ENCODE results near the gene NMNAT2. TPM values are rescaled to one million over a fixed set of nuclear protein-coding genes. Genes with fewer than 3 reads are reported as not detected.

The NMNAT2 gene
- total RNA-seq, 2 donors from 2014 or later: 1.7 to 5.1 TPM

- Mint-ChIP-seq H3K27ac (no peak overlapping the region), H3K4me3 (no peak overlapping the region), H3K9me3 (no peaks in the 10 kb centered on the region), H3K4me1 (no peaks in the 10 kb centered on the region), H3K36me3 (ENCODE audit: low read depth) (no peaks in the 10 kb centered on the region), H3K27me3 (ENCODE audit: insufficient read depth) (no peaks in the 10 kb centered on the region)
- H3K9me3 ChIP-seq (ENCODE audit: control insufficient read depth, low read length): no peaks in the 10 kb centered on the region
- no peak overlapping the region for H3K9ac ChIP-seq (ENCODE audit: extremely low read depth, low read length, poor library complexity, severe bottlenecking)
- no peak overlapping the region for H3K27ac ChIP-seq (ENCODE audit: low read depth, low read length)
- H3K27me3 ChIP-seq (ENCODE audit: control insufficient read depth, insufficient read depth, low read length, poor library complexity, severe bottlenecking): no peaks in the 10 kb centered on the region
- no peaks in the 10 kb centered on the region for H3K4me1 ChIP-seq (ENCODE audit: control insufficient read depth, insufficient read depth, low read length)
- no peak for DNase-seq
- no peak for TF ChIP-seq CTCF (conservative IDR thresholded peaks at IDR 0.05)
- 91 to 94% methylated on average over 2 of the region's 2 CpGs for WGBS, 2 experiments (ENCODE audit: insufficient coverage in 1 of 2, insufficient read length in 1 of 2)
- H3K36me3 ChIP-seq (ENCODE audit: control insufficient read depth, insufficient read depth, low read length): no peaks in the 10 kb centered on the region
- no peak overlapping the region for H3K4me3 ChIP-seq (ENCODE audit: low read length)
Observed at GRCh38 chr1:183394435-183394834, 23.7 kb downstream of the NMNAT2 start.

- Mint-ChIP-seq H3K27me3 (ENCODE audit: insufficient read depth) (no peaks in the 10 kb centered on the region), H3K27ac (no peak overlapping the region), H3K9me3 (no peaks in the 10 kb centered on the region), H3K36me3 (ENCODE audit: low read depth) (no peaks in the 10 kb centered on the region), H3K4me3 (no peak overlapping the region), H3K4me1 (no peaks in the 10 kb centered on the region)
- WGBS, 2 experiments (ENCODE audit: insufficient coverage in 1 of 2, insufficient read length in 1 of 2): 96 to 100% methylated on average over 1 of the region's 1 CpG
- Histone ChIP-seq H3K9me3 (ENCODE audit: control insufficient read depth, low read length) (no peaks in the 10 kb centered on the region), H3K27me3 (ENCODE audit: control insufficient read depth, insufficient read depth, low read length, poor library complexity, severe bottlenecking) (no peaks in the 10 kb centered on the region), H3K36me3 (ENCODE audit: control insufficient read depth, insufficient read depth, low read length) (no peaks in the 10 kb centered on the region), H3K9ac (ENCODE audit: extremely low read depth, low read length, poor library complexity, severe bottlenecking) (no peak overlapping the region), H3K4me3 (ENCODE audit: low read length) (no peak overlapping the region), H3K4me1 (ENCODE audit: control insufficient read depth, insufficient read depth, low read length) (no peaks in the 10 kb centered on the region), H3K27ac (ENCODE audit: low read depth, low read length) (no peak overlapping the region)
- TF ChIP-seq CTCF (conservative IDR thresholded peaks at IDR 0.05): no peak
- no peak for DNase-seq
Observed at GRCh38 chr1:183391863-183392262, 26.3 kb downstream of the NMNAT2 start.

GRCh38 chr1:183390561-183390960 lies 27.6 kb downstream of the NMNAT2 start:
- no peaks in the 10 kb centered on the region for H3K36me3 Mint-ChIP-seq (ENCODE audit: low read depth)
- H3K4me1 ChIP-seq (ENCODE audit: control insufficient read depth, insufficient read depth, low read length): no peaks in the 10 kb centered on the region
- no peak overlapping the region for H3K27ac ChIP-seq (ENCODE audit: low read depth, low read length)
- H3K4me1 Mint-ChIP-seq: no peaks in the 10 kb centered on the region
- H3K4me3 Mint-ChIP-seq: no peak overlapping the region
- no peak for TF ChIP-seq CTCF (conservative IDR thresholded peaks at IDR 0.05)
- no peaks in the 10 kb centered on the region for H3K36me3 ChIP-seq (ENCODE audit: control insufficient read depth, insufficient read depth, low read length)
- 77 to 88% methylated on average over 3 of the region's 3 CpGs for WGBS, 2 experiments (ENCODE audit: insufficient coverage in 1 of 2, insufficient read length in 1 of 2)
- no peaks in the 10 kb centered on the region for H3K27me3 Mint-ChIP-seq (ENCODE audit: insufficient read depth)
- H3K9me3 Mint-ChIP-seq: no peaks in the 10 kb centered on the region
- H3K27me3 ChIP-seq (ENCODE audit: control insufficient read depth, insufficient read depth, low read length, poor library complexity, severe bottlenecking): no peaks in the 10 kb centered on the region
- H3K4me3 ChIP-seq (ENCODE audit: low read length): no peak overlapping the region
- no peak for DNase-seq
- no peak overlapping the region for H3K9ac ChIP-seq (ENCODE audit: extremely low read depth, low read length, poor library complexity, severe bottlenecking)
- no peaks in the 10 kb centered on the region for H3K9me3 ChIP-seq (ENCODE audit: control insufficient read depth, low read length)
- H3K27ac Mint-ChIP-seq: no peak overlapping the region
